Stimulated activated effector memory CD8-positive, alpha-beta T cell treated with anti-CD3 and anti-CD28 coated beads, Interleukin-12 subunit alpha, Interleukin-12 subunit beta, amount 100 ng/mL, for 72 hours (primary cell): Measurements from ENCODE around the gene CNTN4.

Source experiments
- ATAC-seq: fragments of 150-1000 bp; cut with Tn5 transposase; 2 replicates; pipeline ENCODE4 v1.10.0; 2021
- DNase-seq, 2 donors: peaks; one replicate each; pipeline ENCODE4 v3.0.0; 2021 to 2022; ENCODE audit warnings: low spot score in 2 of 2
- H3K27ac Mint-ChIP-seq: one replicate; pipeline ENCODE4 v1.8.0; 2022; ENCODE audit warnings: mild to moderate bottlenecking, mixed read lengths
- H3K36me3 Mint-ChIP-seq: one replicate; pipeline ENCODE4 v1.8.0; 2022; ENCODE audit warnings: mild to moderate bottlenecking, mixed read lengths
- H3K4me1 Mint-ChIP-seq: one replicate; pipeline ENCODE4 v1.8.0; 2022; ENCODE audit warnings: mixed read lengths
- H3K4me3 Mint-ChIP-seq: one replicate; pipeline ENCODE4 v1.8.0; 2022; ENCODE audit warnings: mild to moderate bottlenecking, mixed read lengths
- H3K9me3 Mint-ChIP-seq: one replicate; pipeline ENCODE4 v1.8.0; 2022; ENCODE audit warnings: mixed read lengths

Gene CNTN4

GRCh38 chr3:2727101-2727500 is 628.4 kb downstream of the CNTN4 start:
- ATAC-seq = no peak

GRCh38 chr3:2727610-2728318 is 629.1 kb downstream of the CNTN4 start:
- H3K36me3 Mint-ChIP-seq = no peaks in the 10 kb centered on the region
- no peak for DNase-seq
- H3K4me3 Mint-ChIP-seq = no peak overlapping the region
- H3K4me1 Mint-ChIP-seq = no peaks in the 10 kb centered on the region
- ATAC-seq = no peak
- no peak overlapping the region for H3K27ac Mint-ChIP-seq
- no peaks in the 10 kb centered on the region for H3K9me3 Mint-ChIP-seq

More at GRCh38 chr3:2727101-2727500, 628.4 kb downstream of the CNTN4 start:
- DNase-seq = no peak
- Mint-ChIP-seq H3K4me1 (no peaks in the 10 kb centered on the region), H3K9me3 (no peaks in the 10 kb centered on the region), H3K36me3 (no peaks in the 10 kb centered on the region), H3K4me3 (no peak overlapping the region), H3K27ac (no peak overlapping the region)

GRCh38 chr3:2731843-2732242 is 633.2 kb downstream of the CNTN4 start:
- DNase-seq (no peak), ATAC-seq (no peak)
- Mint-ChIP-seq H3K4me3 (no peak overlapping the region), H3K9me3 (no peaks in the 10 kb centered on the region), H3K36me3 (no peaks in the 10 kb centered on the region), H3K27ac (no peak overlapping the region), H3K4me1 (no peaks in the 10 kb centered on the region)

- Mint-ChIP-seq H3K9me3 (no peaks in the 10 kb centered on the region), H3K36me3 (no peaks in the 10 kb centered on the region), H3K4me3 (no peak overlapping the region), H3K27ac (no peak overlapping the region), H3K4me1 (no peaks in the 10 kb centered on the region)
- no peak for DNase-seq
- ATAC-seq = no peak
Measured at GRCh38 chr3:2735392-2735894, 636.8 kb downstream of the CNTN4 start.

GRCh38 chr3:2741516-2741915 is 642.9 kb downstream of the CNTN4 start:
- no peaks in the 10 kb centered on the region for H3K36me3 Mint-ChIP-seq
- ATAC-seq = no peak

GRCh38 chr3:2765002-2765579 is 666.4 kb downstream of the CNTN4 start:
- H3K4me3 Mint-ChIP-seq = no peak overlapping the region
- H3K27ac Mint-ChIP-seq = no peak overlapping the region
- H3K9me3 Mint-ChIP-seq = no peaks in the 10 kb centered on the region
- H3K36me3 Mint-ChIP-seq = no peaks in the 10 kb centered on the region
- ATAC-seq (peak; percentile 56), DNase-seq (no peak)
- no peaks in the 10 kb centered on the region for H3K4me1 Mint-ChIP-seq

More at GRCh38 chr3:2741516-2741915, 642.9 kb downstream of the CNTN4 start:
- no peak overlapping the region for H3K27ac Mint-ChIP-seq
- H3K9me3 Mint-ChIP-seq = no peaks in the 10 kb centered on the region
- no peaks in the 10 kb centered on the region for H3K4me1 Mint-ChIP-seq
- DNase-seq = no peak
- no peak overlapping the region for H3K4me3 Mint-ChIP-seq

GRCh38 chr3:2770451-2770850 is 671.8 kb downstream of the CNTN4 start:
- ATAC-seq (peak; percentile 13), DNase-seq (no peak)
- no peak overlapping the region for H3K4me3 Mint-ChIP-seq
- no peaks in the 10 kb centered on the region for H3K4me1 Mint-ChIP-seq
- no peaks in the 10 kb centered on the region for H3K9me3 Mint-ChIP-seq
- H3K27ac Mint-ChIP-seq = no peak overlapping the region
- no peaks in the 10 kb centered on the region for H3K36me3 Mint-ChIP-seq

GRCh38 chr3:2771193-2771592 is 672.5 kb downstream of the CNTN4 start:
- H3K36me3 Mint-ChIP-seq = no peaks in the 10 kb centered on the region
- DNase-seq (no peak), ATAC-seq (no peak)
- no peak overlapping the region for H3K4me3 Mint-ChIP-seq
- no peaks in the 10 kb centered on the region for H3K4me1 Mint-ChIP-seq
- no peaks in the 10 kb centered on the region for H3K9me3 Mint-ChIP-seq
- no peak overlapping the region for H3K27ac Mint-ChIP-seq

- ATAC-seq (no peak), DNase-seq (no peak)
- Mint-ChIP-seq H3K27ac (no peak overlapping the region), H3K36me3 (no peaks in the 10 kb centered on the region), H3K9me3 (no peaks in the 10 kb centered on the region), H3K4me3 (no peak overlapping the region), H3K4me1 (no peaks in the 10 kb centered on the region)
Measured at GRCh38 chr3:2771741-2772140, 673.1 kb downstream of the CNTN4 start.

- Mint-ChIP-seq H3K27ac (no peak overlapping the region), H3K4me3 (no peak overlapping the region), H3K9me3 (no peaks in the 10 kb centered on the region), H3K4me1 (no peaks in the 10 kb centered on the region), H3K36me3 (no peaks in the 10 kb centered on the region)
- ATAC-seq = no peak
- DNase-seq = no peak
Measured at GRCh38 chr3:2772803-2773202, 674.1 kb downstream of the CNTN4 start.

GRCh38 chr3:2774481-2775249 is 676.0 kb downstream of the CNTN4 start:
- H3K36me3 Mint-ChIP-seq = no peaks in the 10 kb centered on the region
- H3K9me3 Mint-ChIP-seq = no peaks in the 10 kb centered on the region
- H3K4me3 Mint-ChIP-seq = no peak overlapping the region
- H3K27ac Mint-ChIP-seq = no peak overlapping the region
- no peak for ATAC-seq
- no peaks in the 10 kb centered on the region for H3K4me1 Mint-ChIP-seq
- DNase-seq = no peak

GRCh38 chr3:2783261-2783660 is 684.6 kb downstream of the CNTN4 start:
- no peak for DNase-seq
- Mint-ChIP-seq H3K36me3 (no peaks in the 10 kb centered on the region), H3K4me1 (no peaks in the 10 kb centered on the region), H3K4me3 (no peak overlapping the region), H3K27ac (no peak overlapping the region), H3K9me3 (no peaks in the 10 kb centered on the region)
- ATAC-seq = no peak

- Mint-ChIP-seq H3K4me1 (no peaks in the 10 kb centered on the region), H3K27ac (no peak overlapping the region), H3K9me3 (no peaks in the 10 kb centered on the region), H3K36me3 (no peaks in the 10 kb centered on the region), H3K4me3 (no peak overlapping the region)
- DNase-seq (no peak), ATAC-seq (no peak)
Measured at GRCh38 chr3:2784627-2785026, 686.0 kb downstream of the CNTN4 start.

- DNase-seq = no peak
- ATAC-seq = no peak
- Mint-ChIP-seq H3K4me1 (no peaks in the 10 kb centered on the region), H3K9me3 (no peaks in the 10 kb centered on the region), H3K36me3 (no peaks in the 10 kb centered on the region), H3K27ac (no peak overlapping the region), H3K4me3 (no peak overlapping the region)
Measured at GRCh38 chr3:2790266-2790815, 691.7 kb downstream of the CNTN4 start.

- H3K4me3 Mint-ChIP-seq = no peak overlapping the region
Measured at GRCh38 chr3:2792432-2792831, 693.8 kb downstream of the CNTN4 start.

More at GRCh38 chr3:2792432-2792831, 693.8 kb downstream of the CNTN4 start:
- no peaks in the 10 kb centered on the region for H3K36me3 Mint-ChIP-seq
- H3K9me3 Mint-ChIP-seq = no peaks in the 10 kb centered on the region
- no peak for DNase-seq
- H3K27ac Mint-ChIP-seq = no peak overlapping the region
- no peak for ATAC-seq
- no peaks in the 10 kb centered on the region for H3K4me1 Mint-ChIP-seq
